Adrenal gland (tissue), 5 donors: ENCODE results near the gene ARHGEF38.

ENCODE experiments used
- CTCF ChIP-seq, 6 experiments: fragments of 450-650 bp in 4 of 6; fragments of 200-600 bp in 2 of 6; sonication (generic) in 1 of 6; IDR thresholded peaks; 1 replicate in 5 of 6; 2 replicates in 1 of 6; pipeline versions ENCODE4 v1.5.1 to v1.8.0; 2016 to 2021; ENCODE audit warnings: antibody characterized with exemption in 6 of 6, mild to moderate bottlenecking in 2 of 6, moderate library complexity in 1 of 6
- POLR2A ChIP-seq, 2 donors: fragments of 450-650 bp; IDR thresholded peaks; one replicate each; pipeline ENCODE4 v1.6.1; 2017; ENCODE audit warnings: antibody characterized with exemption in 2 of 2, mild to moderate bottlenecking in 2 of 2, moderate library complexity in 1 of 2
- donor health status: DM: no; HTN: no; CAD: no.

- TF ChIP-seq CTCF (IDR thresholded peaks at IDR 0.05) (peak in 2 of 6 experiments; percentile 17 to 27), POLR2A (IDR thresholded peaks at IDR 0.05) (no peak)
These were observed 79.5 kb downstream of the ARHGEF38 start for GRCh38 chr4:105631818-105632400.
